ENCODE results near the gene IFNA14.
A peak's percentile ranks its signal among the peaks of the same experiment; 100 is the strongest.
"Not testable (repeated sequence)": the region's sequence is repeated elsewhere in the genome, so short reads cannot be mapped to it uniquely, and the experiment has no call there.

IFNA14 gene

GRCh38 chr9:21244836-21245235, 5.0 kb upstream of the IFNA14 start:
- DNase-seq (ENCODE audit: low spot score) (no peak), ATAC-seq (ENCODE audit: low read depth) (no peak)
- Histone ChIP-seq H3K36me3 (ENCODE audit: low read depth) (no peaks in the 10 kb centered on the region), H3K27ac (ENCODE audit: poor library complexity, severe bottlenecking) (no peak overlapping the region), H3K27me3 (ENCODE audit: insufficient read depth, poor library complexity, severe bottlenecking) (peaks cover 30% of the 10 kb centered on the region), H3K9me3 (ENCODE audit: severe bottlenecking) (no peaks in the 10 kb centered on the region), H3K4me1 (ENCODE audit: insufficient read depth, poor library complexity, severe bottlenecking) (no peaks in the 10 kb centered on the region), H3K4me3 (ENCODE audit: severe bottlenecking) (no peak overlapping the region)
- no peak for TF ChIP-seq CTCF (IDR thresholded peaks at IDR 0.05; ENCODE audit: poor library complexity, severe bottlenecking)

- H3K4me1 ChIP-seq (ENCODE audit: insufficient read depth, poor library complexity, severe bottlenecking); ATAC-seq (ENCODE audit: low read depth); H3K27ac ChIP-seq (ENCODE audit: poor library complexity, severe bottlenecking); H3K9me3 ChIP-seq (ENCODE audit: severe bottlenecking); H3K27me3 ChIP-seq (ENCODE audit: insufficient read depth, poor library complexity, severe bottlenecking); H3K4me3 ChIP-seq (ENCODE audit: severe bottlenecking); H3K36me3 ChIP-seq (ENCODE audit: low read depth); DNase-seq (ENCODE audit: low spot score): not testable (repeated sequence)
Observed at GRCh38 chr9:21236360-21236714, 3.5 kb downstream of the IFNA14 start.

- not testable (repeated sequence) for H3K36me3 ChIP-seq (ENCODE audit: low read depth); H3K4me3 ChIP-seq (ENCODE audit: severe bottlenecking); DNase-seq (ENCODE audit: low spot score); H3K4me1 ChIP-seq (ENCODE audit: insufficient read depth, poor library complexity, severe bottlenecking); H3K9me3 ChIP-seq (ENCODE audit: severe bottlenecking); H3K27me3 ChIP-seq (ENCODE audit: insufficient read depth, poor library complexity, severe bottlenecking); H3K27ac ChIP-seq (ENCODE audit: poor library complexity, severe bottlenecking)
- peak; percentile 64 for TF ChIP-seq CTCF (IDR thresholded peaks at IDR 0.05; ENCODE audit: poor library complexity, severe bottlenecking)
- peak; percentile 78 for ATAC-seq (ENCODE audit: low read depth)
Observed at GRCh38 chr9:21235468-21236359, 4.1 kb downstream of the IFNA14 start.

- ATAC-seq (ENCODE audit: low read depth) (no peak), DNase-seq (ENCODE audit: low spot score) (no peak)
- Histone ChIP-seq H3K27me3 (ENCODE audit: insufficient read depth, poor library complexity, severe bottlenecking) (peaks cover 7% of the 10 kb centered on the region), H3K4me1 (ENCODE audit: insufficient read depth, poor library complexity, severe bottlenecking) (no peaks in the 10 kb centered on the region), H3K36me3 (ENCODE audit: low read depth) (no peaks in the 10 kb centered on the region), H3K9me3 (ENCODE audit: severe bottlenecking) (no peaks in the 10 kb centered on the region), H3K4me3 (ENCODE audit: severe bottlenecking) (no peak overlapping the region), H3K27ac (ENCODE audit: poor library complexity, severe bottlenecking) (no peak overlapping the region)
- no peak for TF ChIP-seq CTCF (IDR thresholded peaks at IDR 0.05; ENCODE audit: poor library complexity, severe bottlenecking)
Observed at GRCh38 chr9:21234153-21234687, 5.6 kb downstream of the IFNA14 start.

- ATAC-seq (ENCODE audit: low read depth) (no peak), DNase-seq (ENCODE audit: low spot score) (no peak)
- Histone ChIP-seq H3K27me3 (ENCODE audit: insufficient read depth, poor library complexity, severe bottlenecking) (peaks cover under 1% of the 10 kb centered on the region), H3K9me3 (ENCODE audit: severe bottlenecking) (no peaks in the 10 kb centered on the region), H3K27ac (ENCODE audit: poor library complexity, severe bottlenecking) (no peak overlapping the region), H3K36me3 (ENCODE audit: low read depth) (no peaks in the 10 kb centered on the region), H3K4me1 (ENCODE audit: insufficient read depth, poor library complexity, severe bottlenecking) (no peaks in the 10 kb centered on the region), H3K4me3 (ENCODE audit: severe bottlenecking) (no peak overlapping the region)
- no peak for TF ChIP-seq CTCF (IDR thresholded peaks at IDR 0.05; ENCODE audit: poor library complexity, severe bottlenecking)
Observed at GRCh38 chr9:21233258-21233657, 6.5 kb downstream of the IFNA14 start.
